Left renal cortex interstitium (tissue), 4 donors: ENCODE data around the gene CROT. TPM values are rescaled to one million over a fixed set of nuclear protein-coding genes. Genes with fewer than 3 reads are reported as not detected.

Experiments
- DNase-seq, 4 donors: peaks; one replicate each; pipeline ENCODE4 v3.0.0-alpha.2; 2013; ENCODE audit warnings: low read depth in 4 of 4, low spot score in 2 of 4, missing footprints in 1 of 4
- polyA plus RNA-seq, 4 donors: library from polyadenylated mRNA; unstranded; fragments of 120-200 nt; gene quantifications; one replicate each; pipeline ENCODE4 v1.2.1, GENCODE V29; 2013; ENCODE audit not compliant: insufficient read length in 4 of 4

Gene CROT
- polyA plus RNA-seq, 4 donors: 28.2 to 41.6 (median 34.9) TPM

GRCh38 chr7:87413951-87414793 is 68.7 kb downstream of the CROT start:
- no peak for DNase-seq

- no peak for DNase-seq
Measured at GRCh38 chr7:87414794-87415188, 69.3 kb downstream of the CROT start.

GRCh38 chr7:87416682-87417587 is 71.5 kb downstream of the CROT start:
- DNase-seq: peak in 2 of 4 donors; percentile 34 to 37

GRCh38 chr7:87420173-87420572 is 74.7 kb downstream of the CROT start:
- no peak for DNase-seq

- no peak for DNase-seq
Measured at GRCh38 chr7:87424075-87424474, 78.6 kb downstream of the CROT start.

GRCh38 chr7:87426160-87426559 is 80.7 kb downstream of the CROT start:
- no peak for DNase-seq

- no peak for DNase-seq
Measured at GRCh38 chr7:87427288-87427687, 81.8 kb downstream of the CROT start.

GRCh38 chr7:87432536-87432935 is 87.1 kb downstream of the CROT start:
- DNase-seq: no peak

GRCh38 chr7:87435546-87435945 is 90.1 kb downstream of the CROT start:
- DNase-seq: no peak

- no peak for DNase-seq
Measured at GRCh38 chr7:87445897-87446296, 100.4 kb downstream of the CROT start.

GRCh38 chr7:87447116-87447635 is 101.7 kb downstream of the CROT start:
- DNase-seq: no peak

GRCh38 chr7:87448388-87448787 is 102.9 kb downstream of the CROT start:
- peak in 2 of 4 donors; percentile 4 to 8 for DNase-seq

Other genes starting within 250 kb of the CROT start
- 100 to 1,000 TPM; 104 to 267 (median 177) TPM for gene DMTF1, start 193.2 kb upstream of the CROT start, polyA plus RNA-seq
- 10 to 100 TPM; 39.7 to 44.6 (median 41.5) TPM for gene TMEM243, start 125.9 kb upstream of the CROT start, polyA plus RNA-seq
- gene ABCB4, start 130.0 kb downstream of the CROT start, polyA plus RNA-seq: 1 to 10 TPM; 1.4 to 2.8 (median 2.3) TPM